GM23338 (cell line): ENCODE results near the gene SRRT. TPM values are rescaled to one million over a fixed set of nuclear protein-coding genes. Genes with fewer than 3 reads are reported as not detected.

Experiments
- ATAC-seq: fragments of 200-7000 bp; cut with Tn5 transposase; 3 replicates; pipeline ENCODE4 v1.9.1; 2020
- DNase-seq: peaks from one replicate; pipeline ENCODE4 v3.0.0-alpha.2; 2015; ENCODE audit warnings: low spot score
- H2AFZ ChIP-seq: fragments of 200-600 bp; sonication (generic); 2 replicates; pipeline ENCODE4 v1.8.0; 2016; ENCODE audit warnings: antibody characterized with exemption, mild to moderate bottlenecking, moderate library complexity
- H3F3A ChIP-seq: fragments of 200-600 bp; sonication (generic); replicated peaks from 2 replicates; pipeline ENCODE4 v1.8.0; 2017; ENCODE audit warnings: antibody characterized with exemption, mixed run types, low read depth
- H3K27ac ChIP-seq: fragments of 200-600 bp; sonication (generic); 2 replicates; pipeline ENCODE4 v1.6.1; 2016; ENCODE audit warnings: low read depth
- H3K27me3 ChIP-seq: fragments of 200-600 bp; sonication (generic); 2 replicates; pipeline ENCODE4 v1.8.0; 2016; ENCODE audit warnings: mild to moderate bottlenecking, mixed run types, moderate library complexity; ENCODE audit not compliant: insufficient read depth
- H3K36me3 ChIP-seq: fragments of 200-600 bp; sonication (generic); 2 replicates; pipeline ENCODE4 v1.8.0; 2016; ENCODE audit warnings: mild to moderate bottlenecking; ENCODE audit not compliant: insufficient read depth
- H3K4me1 ChIP-seq: fragments of 200-600 bp; sonication (generic); 2 replicates; pipeline ENCODE4 v1.8.0; 2016; ENCODE audit warnings: mild to moderate bottlenecking, moderate library complexity; ENCODE audit not compliant: insufficient read depth
- H3K4me2 ChIP-seq: fragments of 200-600 bp; sonication (generic); 2 replicates; pipeline ENCODE4 v1.7.1; 2017; ENCODE audit warnings: mixed run types
- H3K4me3 ChIP-seq: fragments of 200-600 bp; sonication (generic); 2 replicates; pipeline ENCODE4 v1.6.1; 2016; ENCODE audit warnings: mixed run types
- H3K79me2 ChIP-seq: fragments of 200-600 bp; sonication (generic); replicated peaks from 2 replicates; pipeline ENCODE4 v1.8.0; 2017; ENCODE audit warnings: mild to moderate bottlenecking; ENCODE audit not compliant: insufficient read depth
- H3K9me2 ChIP-seq: fragments of 200-600 bp; sonication (generic); 2 replicates; pipeline ENCODE4 v1.8.0; 2017; ENCODE audit not compliant: insufficient read depth
- H4K20me1 ChIP-seq: fragments of 200-600 bp; sonication (generic); replicated peaks from 2 replicates; pipeline ENCODE4 v1.8.0; 2017; ENCODE audit warnings: mild to moderate bottlenecking; ENCODE audit not compliant: insufficient read depth
- H3K27ac Mint-ChIP-seq: 2 replicates; pipeline ENCODE4 v1.8.0; 2020; ENCODE audit warnings: inconsistent platforms, mild to moderate bottlenecking, moderate library complexity, mixed read lengths
- H3K27me3 Mint-ChIP-seq: 3 replicates; pipeline ENCODE4 v1.8.0; 2022; ENCODE audit warnings: low read depth, mild to moderate bottlenecking, moderate library complexity, mixed read lengths, inconsistent platforms; ENCODE audit not compliant: insufficient read depth, poor library complexity
- H3K36me3 Mint-ChIP-seq: 3 replicates; pipeline ENCODE4 v1.8.0; 2021; ENCODE audit warnings: low read depth, mild to moderate bottlenecking, inconsistent platforms, moderate library complexity, mixed read lengths
- H3K4me1 Mint-ChIP-seq: 3 replicates; pipeline ENCODE4 v1.8.0; 2020; ENCODE audit warnings: mild to moderate bottlenecking, inconsistent platforms, mixed read lengths
- H3K4me3 Mint-ChIP-seq: 3 replicates; pipeline ENCODE4 v1.8.0; 2021; ENCODE audit warnings: moderate library complexity, mild to moderate bottlenecking, inconsistent platforms, mixed read lengths
- H3K9me3 Mint-ChIP-seq: 3 replicates; pipeline ENCODE4 v1.8.0; 2020; ENCODE audit warnings: moderate library complexity, mild to moderate bottlenecking, inconsistent platforms, mixed read lengths
- CREB1 ChIP-seq: fragments of 250-450 bp; sonication (Bioruptor Pico); IDR thresholded peaks from 2 replicates; pipeline ENCODE4 v1.5.0; 2020; ENCODE audit warnings: low read depth, mild to moderate bottlenecking, moderate library complexity
- CTCF ChIP-seq, 2 experiments: fragments of 200-600 bp in 1 of 2; sonication (generic) in 1 of 2; conservative IDR thresholded peaks; 2 replicates each; pipeline versions ENCODE4 v1.5.1 to v1.6.1; 2016 to 2017; ENCODE audit warnings: antibody characterized with exemption in 2 of 2, low read depth in 2 of 2, mild to moderate bottlenecking in 2 of 2, moderate library complexity in 1 of 2
- ETS1 ChIP-seq: IDR thresholded peaks from 2 replicates; pipeline ENCODE4 v1.6.1; 2016; ENCODE audit warnings: antibody characterized with exemption
- EZH2 ChIP-seq: fragments of 200-600 bp; sonication (generic); IDR thresholded peaks from one replicate; pipeline ENCODE4 v1.8.0; 2017; ENCODE audit warnings: antibody characterized with exemption, mild to moderate bottlenecking, low read depth; ENCODE audit not compliant: unreplicated experiment
- EZH2phosphoT487 ChIP-seq: fragments of 200-600 bp; sonication (generic); IDR thresholded peaks from one replicate; pipeline ENCODE4 v1.8.1; 2018; ENCODE audit warnings: antibody characterized with exemption; ENCODE audit not compliant: unreplicated experiment
- JUNB ChIP-seq: IDR thresholded peaks from one replicate; pipeline ENCODE4 v1.6.1; 2016; ENCODE audit warnings: antibody characterized with exemption; ENCODE audit not compliant: unreplicated experiment
- NANOG ChIP-seq: IDR thresholded peaks from 2 replicates; pipeline ENCODE4 v1.6.1; 2016; ENCODE audit warnings: antibody characterized with exemption, borderline replicate concordance
- POLR2AphosphoS5 ChIP-seq: IDR thresholded peaks from 2 replicates; pipeline ENCODE4 v1.6.1; 2016; ENCODE audit warnings: antibody characterized with exemption, low read depth
- REST ChIP-seq: IDR thresholded peaks from one replicate; pipeline ENCODE4 v1.6.1; 2018; ENCODE audit warnings: antibody characterized with exemption; ENCODE audit not compliant: unreplicated experiment
- STAT1 ChIP-seq: IDR thresholded peaks from one replicate; pipeline ENCODE4 v1.6.1; 2016; ENCODE audit warnings: antibody characterized with exemption; ENCODE audit not compliant: unreplicated experiment
- ZNF114 ChIP-seq: fragments of 250-450 bp; sonication (Bioruptor Pico); IDR thresholded peaks from 2 replicates; pipeline ENCODE4 v1.5.0; 2020; ENCODE audit warnings: mild to moderate bottlenecking, moderate library complexity
- ZNF331 ChIP-seq: fragments of 250-450 bp; sonication (Bioruptor Pico); IDR thresholded peaks from 2 replicates; pipeline ENCODE4 v1.5.0; 2020; ENCODE audit warnings: low read depth, mild to moderate bottlenecking, moderate library complexity
- ZNF462 ChIP-seq: fragments of 250-450 bp; sonication (Bioruptor Pico); IDR thresholded peaks from 2 replicates; pipeline ENCODE4 v1.5.0; 2020; ENCODE audit warnings: mild to moderate bottlenecking, moderate library complexity
- polyA plus RNA-seq: library from polyadenylated mRNA; unstranded; fragments of >200 nt; fragmentation: Nextera tagmentation; extraction: Ambion mirVana; gene quantifications from 2 replicates; pipeline ENCODE4 v1.2.1, GENCODE V29; 2016
- total RNA-seq: library from RNA; depleted of rRNA; stranded (reverse); fragments of >200 nt; shearing (Covaris generic); gene quantifications from 2 replicates; pipeline ENCODE4 v1.2.3, GENCODE V29; 2014

Gene SRRT
- total and polyA plus RNA-seq, 2 experiments from 2014 or later: 113 to 140 TPM

GRCh38 chr7:100854146-100854895, 20.6 kb upstream of the SRRT start:
- Histone ChIP-seq H3K27me3 (no peaks in the 10 kb centered on the region), H4K20me1 (no peaks in the 10 kb centered on the region), H3K9me2 (no peaks in the 10 kb centered on the region), H3K27ac (no peak overlapping the region), H3K79me2 (peaks cover 43% of the 10 kb centered on the region), H2AFZ (no peak overlapping the region), H3K4me3 (no peak overlapping the region), H3K4me2 (no peak overlapping the region), H3K36me3 (no peaks in the 10 kb centered on the region; the same call in 1 of the 2 replicates), H3F3A (0 out of 2 replicates have a peak, but pooled peaks cover 3% of the 10 kb centered on the region), H3K4me1 (peaks cover 5% of the 10 kb centered on the region; the same call in 1 of the 2 replicates)
- TF ChIP-seq JUNB: no peak
- no peak for TF ChIP-seq REST
- no peak for TF ChIP-seq ZNF331 (CRISPR knock-in tag)
- no peak for TF ChIP-seq CREB1
- TF ChIP-seq ZNF462 (CRISPR knock-in tag): no peak
- no peak for TF ChIP-seq ETS1
- no peak for TF ChIP-seq NANOG
- no peak for TF ChIP-seq ZNF114 (CRISPR knock-in tag)
- no peak for TF ChIP-seq EZH2phosphoT487
- TF ChIP-seq STAT1: no peak
- no peak for TF ChIP-seq EZH2
- no peak for TF ChIP-seq POLR2AphosphoS5
- no peak for TF ChIP-seq CTCF (conservative IDR thresholded peaks at IDR 0.05; ENCODE audit: low read depth in 2 of 2)
- no peak overlapping the region for H3K27ac Mint-ChIP-seq
- no peaks in the 10 kb centered on the region for H3K9me3 Mint-ChIP-seq
- no peak for ATAC-seq
- peak overlapping the region; percentile 94 for H3K4me3 Mint-ChIP-seq
- H3K27me3 Mint-ChIP-seq: peaks cover 15% of the 10 kb centered on the region
- peaks cover 12% of the 10 kb centered on the region for H3K36me3 Mint-ChIP-seq
- H3K4me1 Mint-ChIP-seq: peaks cover 9% of the 10 kb centered on the region; the same call in 2 of the 3 replicates
- DNase-seq: no peak
